Activated CD8-positive, alpha-beta T cell treated with anti-CD3 and anti-CD28 coated beads for 36 hours (primary cell): ENCODE data around the gene C10orf67. TPM values are rescaled to one million over a fixed set of nuclear protein-coding genes. Genes with fewer than 3 reads are reported as not detected.

Experiments used
- ATAC-seq: fragments of 200-7000 bp; cut with Tn5 transposase; one replicate; pipeline ENCODE4 v1.10.0; 2021; ENCODE audit warnings: mild to moderate bottlenecking, moderate library complexity
- CTCF ChIA-PET: fragments of 350-600 bp; sonication (Branson Sonifier 250); formaldehyde crosslinking; loops from one replicate; lab custom pipeline; 2021; ENCODE audit warnings: antibody characterized with exemption; lab: Charles Lee
- POLR2A ChIA-PET: fragments of 350-600 bp; sonication (Branson Sonifier 250); formaldehyde crosslinking; loops from one replicate; lab custom pipeline; 2021; ENCODE audit warnings: antibody characterized with exemption; lab: Charles Lee
- DNase-seq: peaks from one replicate; pipeline ENCODE4 v3.0.0-alpha.2; 2020
- H3K27ac Mint-ChIP-seq: one replicate; pipeline ENCODE4 v1.8.0; 2021; ENCODE audit warnings: mild to moderate bottlenecking, mixed read lengths
- H3K27me3 Mint-ChIP-seq: one replicate; pipeline ENCODE4 v1.8.0; 2021; ENCODE audit warnings: mixed read lengths
- H3K36me3 Mint-ChIP-seq: one replicate; pipeline ENCODE4 v1.8.0; 2021; ENCODE audit warnings: low read depth, mixed read lengths
- H3K4me1 Mint-ChIP-seq: one replicate; pipeline ENCODE4 v1.8.0; 2021; ENCODE audit warnings: low read depth, mixed read lengths
- H3K4me3 Mint-ChIP-seq: one replicate; pipeline ENCODE4 v1.8.0; 2021; ENCODE audit warnings: mild to moderate bottlenecking, moderate library complexity, mixed read lengths
- H3K9me3 Mint-ChIP-seq: one replicate; pipeline ENCODE4 v1.8.0; 2021; ENCODE audit warnings: mixed read lengths
- intact Hi-C: fragments of 100-400 bp; cut with micrococcal nuclease; formaldehyde crosslinking; loops from one replicate; pipeline ENCODE4 v1.10.0; 2022
- total RNA-seq, 2 experiments: library from RNA; stranded (reverse); gene quantifications; one replicate each; pipeline ENCODE4 v1.2.3, GENCODE V29; 2021
- TF ChIP-seq, protein P1 (sequence below): fragments of 200-600 bp; IDR thresholded peaks from one replicate; pipeline ENCODE4 v1.8.0; 2022; ENCODE audit warnings: antibody characterized with exemption, mild to moderate bottlenecking

C10orf67 gene
- total RNA-seq, 2 experiments from 2014 or later = 0.25 to 0.32 TPM

- H3K27me3 Mint-ChIP-seq = peaks cover 72% of the 10 kb centered on the region
- TF ChIP-seq, protein P1, sequence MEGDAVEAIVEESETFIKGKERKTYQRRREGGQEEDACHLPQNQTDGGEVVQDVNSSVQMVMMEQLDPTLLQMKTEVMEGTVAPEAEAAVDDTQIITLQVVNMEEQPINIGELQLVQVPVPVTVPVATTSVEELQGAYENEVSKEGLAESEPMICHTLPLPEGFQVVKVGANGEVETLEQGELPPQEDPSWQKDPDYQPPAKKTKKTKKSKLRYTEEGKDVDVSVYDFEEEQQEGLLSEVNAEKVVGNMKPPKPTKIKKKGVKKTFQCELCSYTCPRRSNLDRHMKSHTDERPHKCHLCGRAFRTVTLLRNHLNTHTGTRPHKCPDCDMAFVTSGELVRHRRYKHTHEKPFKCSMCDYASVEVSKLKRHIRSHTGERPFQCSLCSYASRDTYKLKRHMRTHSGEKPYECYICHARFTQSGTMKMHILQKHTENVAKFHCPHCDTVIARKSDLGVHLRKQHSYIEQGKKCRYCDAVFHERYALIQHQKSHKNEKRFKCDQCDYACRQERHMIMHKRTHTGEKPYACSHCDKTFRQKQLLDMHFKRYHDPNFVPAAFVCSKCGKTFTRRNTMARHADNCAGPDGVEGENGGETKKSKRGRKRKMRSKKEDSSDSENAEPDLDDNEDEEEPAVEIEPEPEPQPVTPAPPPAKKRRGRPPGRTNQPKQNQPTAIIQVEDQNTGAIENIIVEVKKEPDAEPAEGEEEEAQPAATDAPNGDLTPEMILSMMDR = no peak
- POLR2A ChIA-PET = no interaction called here
- no peaks in the 10 kb centered on the region for H3K9me3 Mint-ChIP-seq
- no peak overlapping the region for H3K4me3 Mint-ChIP-seq
- no peaks in the 10 kb centered on the region for H3K36me3 Mint-ChIP-seq
- CTCF ChIA-PET = no interaction called here
- H3K27ac Mint-ChIP-seq = no peak overlapping the region
- DNase-seq = no peak
- no peak for ATAC-seq
- H3K4me1 Mint-ChIP-seq = no peaks in the 10 kb centered on the region
- intact Hi-C loops = no loop called here
Observed at GRCh38 chr10:23198940-23199767, 145.4 kb downstream of the C10orf67 start.

DNA sequence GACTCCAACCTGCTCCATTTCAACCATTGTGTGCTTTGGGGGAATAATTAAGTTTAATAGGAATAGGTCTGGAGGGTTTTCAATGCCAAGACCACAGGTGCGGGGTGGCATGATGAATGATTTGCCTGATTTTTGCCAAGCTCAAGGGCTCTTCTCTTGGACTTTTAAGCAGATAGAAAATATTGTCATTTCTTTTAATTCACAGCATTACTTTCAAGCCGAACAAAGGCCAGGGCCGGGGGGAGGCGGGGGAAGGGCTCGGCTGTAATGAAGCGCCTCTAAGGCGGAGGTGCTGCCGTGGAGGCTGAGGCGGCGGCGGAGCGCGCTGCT is 146.0 kb downstream of the C10orf67 start:
- Mint-ChIP-seq H3K4me3 (no peak overlapping the region), H3K4me1 (no peaks in the 10 kb centered on the region), H3K9me3 (no peaks in the 10 kb centered on the region), H3K27ac (no peak overlapping the region), H3K27me3 (peaks cover 70% of the 10 kb centered on the region), H3K36me3 (no peaks in the 10 kb centered on the region)
- intact Hi-C loops = no loop called here
- ATAC-seq (no peak), DNase-seq (no peak)
- POLR2A ChIA-PET = no interaction called here
- CTCF ChIA-PET = no interaction called here
- TF ChIP-seq, protein P1 = no peak

GRCh38 chr10:23197416-23197861 is 147.2 kb downstream of the C10orf67 start:
- intact Hi-C loops = no loop called here
- H3K9me3 Mint-ChIP-seq = no peaks in the 10 kb centered on the region
- ChIA-PET CTCF (no interaction called here), POLR2A (interaction anchor here (0.6 kb wide), 1 partner anchor 788 kb away, joined by 4 read pairs; no protein-coding TSS in a partner anchor)
- no peak for DNase-seq
- H3K27ac Mint-ChIP-seq = no peak overlapping the region
- H3K36me3 Mint-ChIP-seq = no peaks in the 10 kb centered on the region
- peaks cover 72% of the 10 kb centered on the region for H3K27me3 Mint-ChIP-seq
- H3K4me1 Mint-ChIP-seq = peaks cover under 1% of the 10 kb centered on the region
- no peak for ATAC-seq
- no peak overlapping the region for H3K4me3 Mint-ChIP-seq
- TF ChIP-seq, protein P1 = no peak

DNA sequence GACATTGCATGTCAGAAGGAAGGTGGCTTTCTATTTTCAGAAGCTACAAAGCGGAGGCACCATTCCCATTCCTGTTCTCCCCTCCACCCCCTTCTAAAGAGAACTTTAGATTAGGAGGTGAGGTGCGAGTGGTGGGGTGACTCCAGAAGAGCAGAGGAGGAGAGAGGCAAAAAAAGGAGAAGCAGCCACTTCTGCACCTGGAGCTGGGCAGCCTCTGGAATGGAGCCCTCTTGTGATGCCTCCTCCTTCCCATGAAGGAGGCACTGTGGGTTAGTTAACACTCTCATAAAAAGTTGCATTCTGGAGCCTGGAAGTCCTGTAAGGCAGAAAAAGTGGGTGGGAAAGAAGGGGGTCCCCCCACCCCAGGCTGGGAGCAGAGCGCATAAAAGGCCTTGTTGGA is 147.7 kb downstream of the C10orf67 start:
- POLR2A ChIA-PET = no interaction called here
- CTCF ChIA-PET = no interaction called here
- TF ChIP-seq, protein P1 = no peak
- ATAC-seq (no peak), DNase-seq (no peak)
- H3K9me3 Mint-ChIP-seq = no peaks in the 10 kb centered on the region
- intact Hi-C loops = no loop called here
- no peak overlapping the region for H3K4me3 Mint-ChIP-seq
- no peaks in the 10 kb centered on the region for H3K36me3 Mint-ChIP-seq
- peaks cover 2% of the 10 kb centered on the region for H3K4me1 Mint-ChIP-seq
- H3K27me3 Mint-ChIP-seq = peaks cover 69% of the 10 kb centered on the region
- no peak overlapping the region for H3K27ac Mint-ChIP-seq

DNA sequence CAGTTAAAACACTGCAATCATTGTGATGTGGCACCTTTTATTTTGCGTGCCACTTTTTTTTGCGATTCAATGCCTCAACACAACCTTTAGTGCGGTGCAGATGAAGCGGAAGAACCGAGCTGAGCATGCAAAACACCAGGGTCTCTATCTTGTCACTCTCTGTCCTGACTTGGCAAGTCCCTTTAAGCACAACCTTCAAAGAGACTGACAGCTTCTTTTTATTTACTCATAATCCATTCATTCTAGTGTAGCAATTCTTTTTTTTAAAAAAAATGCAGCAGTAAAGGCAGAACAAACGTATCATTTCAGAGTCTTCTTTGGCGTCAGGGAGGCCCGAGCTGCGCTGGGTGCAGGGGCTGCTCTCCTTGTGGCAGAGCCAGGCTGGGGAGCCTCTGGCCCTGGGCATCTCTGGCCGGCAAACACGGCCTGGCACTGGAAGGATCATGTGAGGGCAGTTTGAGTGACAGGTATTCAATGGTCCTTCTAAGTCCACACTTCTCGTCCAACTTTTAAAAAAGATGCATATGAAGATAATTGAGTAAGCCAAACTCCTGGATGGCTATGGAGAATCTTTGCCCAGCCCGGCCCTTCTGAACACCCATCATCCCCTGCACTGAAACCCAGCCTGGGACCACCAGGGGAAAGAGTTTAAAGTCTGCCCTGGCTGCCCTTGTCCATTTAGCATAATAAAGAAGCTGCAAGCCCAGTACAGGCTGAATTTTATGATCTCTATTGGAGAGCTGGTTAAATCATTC is 148.6 kb downstream of the C10orf67 start:
- no peak overlapping the region for H3K27ac Mint-ChIP-seq
- ChIA-PET POLR2A (no interaction called here), CTCF (no interaction called here)
- TF ChIP-seq, protein P1 = no peak
- H3K36me3 Mint-ChIP-seq = no peaks in the 10 kb centered on the region
- intact Hi-C loops = no loop called here
- peaks cover 2% of the 10 kb centered on the region for H3K4me1 Mint-ChIP-seq
- no peaks in the 10 kb centered on the region for H3K9me3 Mint-ChIP-seq
- no peak overlapping the region for H3K4me3 Mint-ChIP-seq
- ATAC-seq = no peak
- H3K27me3 Mint-ChIP-seq = peaks cover 66% of the 10 kb centered on the region
- DNase-seq = no peak
